Testis (tissue), 3 donors: ENCODE measurements around the gene ASB8. TPM values are rescaled to one million over a fixed set of nuclear protein-coding genes. Genes with fewer than 3 reads are reported as not detected.
A peak's percentile ranks its signal among the peaks of the same experiment; 100 is the strongest.

Experiments used
- DNase-seq: peaks from one replicate; pipeline ENCODE4 v3.0.0-alpha.2; 2019
- H3K27ac ChIP-seq, 2 donors: fragments of 200-600 bp; sonication (generic); one replicate each; pipeline ENCODE4 v1.5.1; 2019
- H3K27me3 ChIP-seq: fragments of 200-600 bp; sonication (generic); one replicate; pipeline ENCODE4 v1.5.1; 2019
- H3K36me3 ChIP-seq: fragments of 200-600 bp; sonication (generic); one replicate; pipeline ENCODE4 v1.5.1; 2017; ENCODE audit warnings: low read depth; ENCODE audit errors: missing control alignments
- H3K4me1 ChIP-seq: fragments of 200-600 bp; sonication (generic); one replicate; pipeline ENCODE4 v1.5.1; 2019
- H3K4me3 ChIP-seq, 2 donors: fragments of 200-600 bp; sonication (generic); one replicate each; pipeline ENCODE4 v1.5.1; 2017 to 2019
- H3K9me3 ChIP-seq: fragments of 200-600 bp; sonication (generic); one replicate; pipeline ENCODE4 v1.5.1; 2017
- POLR2A ChIP-seq: fragments of 450-650 bp; IDR thresholded peaks from one replicate; pipeline ENCODE4 v1.6.1; 2017; ENCODE audit warnings: antibody characterized with exemption, mild to moderate bottlenecking, moderate library complexity
- WGBS, 2 donors: methylation state at CpG; one replicate each; pipeline ENCODE4 v1.1.5; 2018; 5-methylcytosine and 5-hydroxymethylcytosine counted together
- intact Hi-C: fragments of 100-400 bp; cut with DNase I; formaldehyde crosslinking; loops from one replicate; pipeline ENCODE4 v1.15.1; 2023; ENCODE audit warnings: low total_unique reads
- polyA plus RNA-seq: library from polyadenylated mRNA; stranded (reverse); fragments of 350-450 nt; fragmentation: Illumina TruSeq; extraction: RNeasy Lipid Tissue Mini Kit (QIAGEN cat#74804); gene quantifications from one replicate; pipeline ENCODE4 v1.2.3, GENCODE V29; 2014; ENCODE audit warnings: low read depth, low replicate concordance; ENCODE audit not compliant: insufficient read depth
- total RNA-seq, 2 donors: library from RNA; depleted of rRNA; stranded (reverse); fragments of >200 nt; gene quantifications; one replicate each; pipeline ENCODE4 v1.2.3, GENCODE V29; 2016
- TF ChIP-seq, protein P1 (sequence below), 3 experiments: fragments of 450-650 bp in 2 of 3; fragments of 200-600 bp in 1 of 3; sonication (generic) in 1 of 3; IDR thresholded peaks; one replicate each; pipeline ENCODE4 v1.5.1; 2016 to 2019; ENCODE audit warnings: antibody characterized with exemption in 3 of 3, mild to moderate bottlenecking in 2 of 3, moderate library complexity in 1 of 3

Gene ASB8
- total and polyA plus RNA-seq, 3 donors from 2014 or later, result 34.7 to 55.4 (median 46.8) TPM

DNA sequence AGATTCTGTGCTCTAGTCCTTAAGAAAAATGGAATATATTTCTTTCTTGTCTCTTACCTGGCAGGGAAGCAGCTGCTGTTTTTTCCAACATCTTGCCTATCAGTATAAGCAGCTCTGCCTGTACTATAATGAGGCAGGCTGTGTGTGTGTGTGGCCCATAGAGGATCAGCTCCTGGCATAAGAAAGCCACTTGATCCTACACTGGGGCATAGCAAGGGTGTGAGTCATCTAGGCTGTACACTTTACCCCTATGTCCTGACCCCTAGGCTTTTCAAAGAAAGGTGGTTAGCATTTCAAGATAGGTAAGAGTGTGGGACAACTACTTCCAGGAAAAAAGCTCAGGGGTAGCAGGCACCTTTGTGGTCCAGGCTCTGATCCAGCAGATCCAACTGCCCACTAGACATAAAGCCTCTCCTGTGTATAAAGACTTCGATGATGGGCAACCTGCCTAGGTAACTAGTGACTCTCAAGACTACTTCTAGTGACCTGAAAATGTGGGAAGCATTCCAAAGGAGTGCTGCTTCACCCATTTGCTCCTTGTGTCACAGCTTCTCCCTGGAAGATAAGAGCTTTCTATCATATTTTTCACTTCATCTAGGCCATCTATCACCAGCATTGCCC, 46.5 kb downstream of the ASB8 start:
- DNase-seq, result no peak
- WGBS, 2 donors, result 75 to 85% methylated on average over 1 of the region's 1 CpG
- Histone ChIP-seq H3K9me3 (no peaks in the 10 kb centered on the region), H3K36me3 (no peaks in the 10 kb centered on the region), H3K27ac (no peak overlapping the region), H3K27me3 (no peaks in the 10 kb centered on the region), H3K4me3 (no peak overlapping the region), H3K4me1 (peaks cover 8% of the 10 kb centered on the region)
- no peak for TF ChIP-seq POLR2A
- TF ChIP-seq, protein P1, sequence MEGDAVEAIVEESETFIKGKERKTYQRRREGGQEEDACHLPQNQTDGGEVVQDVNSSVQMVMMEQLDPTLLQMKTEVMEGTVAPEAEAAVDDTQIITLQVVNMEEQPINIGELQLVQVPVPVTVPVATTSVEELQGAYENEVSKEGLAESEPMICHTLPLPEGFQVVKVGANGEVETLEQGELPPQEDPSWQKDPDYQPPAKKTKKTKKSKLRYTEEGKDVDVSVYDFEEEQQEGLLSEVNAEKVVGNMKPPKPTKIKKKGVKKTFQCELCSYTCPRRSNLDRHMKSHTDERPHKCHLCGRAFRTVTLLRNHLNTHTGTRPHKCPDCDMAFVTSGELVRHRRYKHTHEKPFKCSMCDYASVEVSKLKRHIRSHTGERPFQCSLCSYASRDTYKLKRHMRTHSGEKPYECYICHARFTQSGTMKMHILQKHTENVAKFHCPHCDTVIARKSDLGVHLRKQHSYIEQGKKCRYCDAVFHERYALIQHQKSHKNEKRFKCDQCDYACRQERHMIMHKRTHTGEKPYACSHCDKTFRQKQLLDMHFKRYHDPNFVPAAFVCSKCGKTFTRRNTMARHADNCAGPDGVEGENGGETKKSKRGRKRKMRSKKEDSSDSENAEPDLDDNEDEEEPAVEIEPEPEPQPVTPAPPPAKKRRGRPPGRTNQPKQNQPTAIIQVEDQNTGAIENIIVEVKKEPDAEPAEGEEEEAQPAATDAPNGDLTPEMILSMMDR (IDR thresholded peaks at IDR 0.05), result no peak
- intact Hi-C loops, result no loop called here

DNA sequence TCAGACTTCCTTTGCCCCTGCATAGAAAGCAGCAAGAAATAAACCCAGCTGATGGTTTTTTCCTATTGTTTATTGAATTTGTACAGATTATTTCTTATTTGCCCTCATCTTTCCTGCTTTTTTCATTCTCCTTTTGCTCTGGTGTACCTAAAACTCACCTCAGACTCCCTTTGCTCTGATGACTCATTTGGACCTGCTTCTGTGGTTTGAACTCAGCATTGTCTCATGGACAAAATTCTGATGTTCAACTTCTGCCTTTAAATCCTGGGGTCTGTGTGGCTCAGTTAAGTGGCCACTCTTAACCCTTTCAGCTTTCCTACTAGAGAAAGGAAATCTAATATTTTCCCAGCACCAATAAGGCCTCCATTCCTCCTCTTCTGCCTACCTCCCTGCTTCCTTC, 47.9 kb downstream of the ASB8 start:
- no peak for TF ChIP-seq POLR2A
- TF ChIP-seq, protein P1 (IDR thresholded peaks at IDR 0.05), result no peak
- DNase-seq, result no peak
- Histone ChIP-seq H3K4me3 (no peak overlapping the region), H3K9me3 (no peaks in the 10 kb centered on the region), H3K27ac (no peak overlapping the region), H3K36me3 (no peaks in the 10 kb centered on the region), H3K27me3 (no peaks in the 10 kb centered on the region), H3K4me1 (peaks cover 13% of the 10 kb centered on the region)
- intact Hi-C loops, result no loop called here

DNA sequence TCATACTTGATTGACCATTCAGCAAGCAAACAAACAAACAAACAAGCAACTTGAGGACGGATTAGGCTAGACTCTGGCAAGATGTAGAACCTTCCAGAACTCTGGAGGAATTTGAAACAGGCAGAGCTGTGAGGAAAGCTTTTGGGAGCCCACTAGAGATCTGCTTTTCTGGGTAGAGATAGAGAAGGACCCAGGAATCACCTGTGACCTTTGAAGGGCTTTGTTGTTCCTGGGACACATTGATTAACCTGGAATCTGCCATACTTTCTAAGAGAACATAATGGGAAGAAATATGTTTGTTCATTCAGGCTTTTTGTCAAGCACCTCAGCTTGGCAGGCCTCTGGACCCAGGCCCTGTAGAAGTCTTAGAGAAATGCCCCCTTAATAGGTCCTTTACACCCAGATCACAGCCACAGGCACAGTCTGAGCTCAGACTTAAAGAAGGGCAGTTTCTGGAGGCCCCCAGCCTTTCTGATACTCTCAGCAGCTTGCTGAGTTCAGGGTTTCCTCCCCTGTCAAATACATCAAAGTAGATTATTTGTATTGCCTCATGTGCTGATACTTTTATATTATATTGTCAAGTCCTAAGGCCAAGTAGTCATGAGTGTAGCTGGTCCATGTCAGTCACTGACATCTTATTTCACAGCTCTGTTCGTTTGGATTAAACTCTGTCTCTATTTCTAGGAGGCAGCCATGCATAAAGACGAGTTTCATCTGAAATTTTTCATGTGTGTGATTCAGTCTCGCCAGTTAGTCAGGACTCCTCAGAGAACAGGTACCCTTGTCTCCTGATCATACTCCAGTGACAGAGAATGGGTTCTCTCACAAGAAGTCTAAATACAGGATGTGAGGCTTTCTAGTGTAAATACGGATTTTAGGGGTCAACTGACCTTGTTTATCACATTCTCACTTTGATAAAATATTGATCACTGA, 50.4 kb downstream of the ASB8 start:
- no peak for DNase-seq
- Histone ChIP-seq H3K4me3 (peak overlapping the region; percentile 87 to 97), H3K4me1 (peaks cover 15% of the 10 kb centered on the region), H3K27me3 (no peaks in the 10 kb centered on the region), H3K36me3 (no peaks in the 10 kb centered on the region), H3K9me3 (no peaks in the 10 kb centered on the region), H3K27ac (peak overlapping the region; percentile 88 to 96)
- 45 to 62% methylated on average over 5 of the region's 5 CpGs for WGBS, 2 donors
- TF ChIP-seq, protein P1 (IDR thresholded peaks at IDR 0.05), result no peak
- no peak for TF ChIP-seq POLR2A
- intact Hi-C loops, result no loop called here

GRCh38 chr12:48105867-48106680, 51.2 kb downstream of the ASB8 start, which contains the start of gene SENP1:
Gene SENP1, minus strand, starts transcription at chr12:48106079. Its CDS starts 4,607 bp downstream, at chr12:48101472.
- intact Hi-C loops, result no loop called here
- no peaks in the 10 kb centered on the region for H3K36me3 ChIP-seq
- 0 to 1% methylated on average over 23 to 51 of the region's 53 CpGs for WGBS, 2 donors
- H3K4me1 ChIP-seq, result peaks cover 15% of the 10 kb centered on the region
- H3K27me3 ChIP-seq, result no peaks in the 10 kb centered on the region
- no peaks in the 10 kb centered on the region for H3K9me3 ChIP-seq
- H3K4me3 ChIP-seq, result peak within 1 kb of the TSS; percentile 87 to 97
- no peak for TF ChIP-seq POLR2A
- TF ChIP-seq, protein P1 (IDR thresholded peaks at IDR 0.05), result peak in 1 of 3 experiments; percentile 50
- peak; percentile 92 for DNase-seq
- H3K27ac ChIP-seq, result peak within 1 kb of the TSS; percentile 88 to 96
